ENCODE results near the gene TMEM212.
"Not testable (repeated sequence)": the region's sequence is repeated elsewhere in the genome, so short reads cannot be mapped to it uniquely, and the experiment has no call there.

The TMEM212 gene

DNA sequence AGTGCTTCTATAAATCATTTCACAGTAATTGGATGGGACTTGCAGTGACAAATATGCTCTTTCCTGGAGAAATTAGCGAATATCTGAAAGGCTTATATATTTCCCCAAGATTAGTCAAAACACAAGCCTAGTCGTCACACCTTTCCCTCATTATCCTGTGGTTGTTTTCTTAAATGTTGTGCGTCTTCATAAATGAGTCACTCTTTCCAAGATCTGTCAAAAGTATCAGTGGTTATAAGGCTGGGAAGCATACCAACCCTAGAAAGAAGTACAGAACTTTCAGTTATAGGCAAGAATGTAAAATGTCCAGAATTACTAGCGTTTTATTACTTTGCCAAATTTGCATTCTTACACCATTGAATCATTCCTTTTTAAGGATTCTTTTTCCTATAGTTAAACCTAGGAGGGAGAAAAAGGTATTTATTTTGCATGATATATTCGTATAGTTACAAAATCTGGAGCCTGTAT is 33.6 kb downstream of the TMEM212 start:
- no peak for DNase-seq (ENCODE audit: low read depth, low spot score)
- H3K4me3 ChIP-seq (ENCODE audit: low read length), result no peak overlapping the region

- no peak overlapping the region for H3K4me3 ChIP-seq (ENCODE audit: low read length)
- no peak for DNase-seq (ENCODE audit: low read depth, low spot score)
Observed at GRCh38 chr3:171878461-171879225, 35.5 kb downstream of the TMEM212 start.

GRCh38 chr3:171879472-171879871 is 36.3 kb downstream of the TMEM212 start:
- no peak for DNase-seq (ENCODE audit: low read depth, low spot score)
- H3K4me3 ChIP-seq (ENCODE audit: low read length), result no peak overlapping the region

- no peak overlapping the region for H3K4me3 ChIP-seq (ENCODE audit: low read length)
- no peak for DNase-seq (ENCODE audit: low read depth, low spot score)
Observed at GRCh38 chr3:171880101-171880870, 37.1 kb downstream of the TMEM212 start.

GRCh38 chr3:171881251-171881650 is 38.1 kb downstream of the TMEM212 start:
- H3K4me3 ChIP-seq (ENCODE audit: low read length), result no peak overlapping the region
- no peak for DNase-seq (ENCODE audit: low read depth, low spot score)

- DNase-seq (ENCODE audit: low read depth, low spot score), result no peak
- H3K4me3 ChIP-seq (ENCODE audit: low read length), result no peak overlapping the region
Observed at GRCh38 chr3:171883257-171883892, 40.2 kb downstream of the TMEM212 start.

- H3K4me3 ChIP-seq (ENCODE audit: low read length), result no peak overlapping the region
- DNase-seq (ENCODE audit: low read depth, low spot score), result no peak
Observed at GRCh38 chr3:171883893-171884279, 40.7 kb downstream of the TMEM212 start.

DNA sequence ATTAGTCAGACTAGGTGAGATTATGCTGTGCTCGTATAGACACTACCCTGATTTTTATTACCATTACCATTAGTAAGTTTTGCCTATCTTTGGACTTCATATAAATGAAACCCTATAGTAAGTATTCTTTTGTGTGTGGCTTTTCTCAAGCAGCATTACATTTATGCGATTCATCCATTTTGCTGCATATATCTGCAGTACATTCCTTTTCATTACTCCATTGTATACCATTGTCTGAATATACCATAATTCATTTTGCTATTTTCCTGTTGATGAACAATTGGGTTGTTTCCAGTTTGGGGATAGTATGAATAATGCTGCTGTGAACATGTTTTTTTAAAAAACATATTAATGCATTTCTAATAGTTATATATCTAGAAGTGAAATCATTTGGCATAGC is 45.3 kb downstream of the TMEM212 start:
- DNase-seq (ENCODE audit: low read depth, low spot score), result no peak
- no peak overlapping the region for H3K4me3 ChIP-seq (ENCODE audit: low read length)

- DNase-seq (ENCODE audit: low read depth, low spot score), result no peak
- no peak overlapping the region for H3K4me3 ChIP-seq (ENCODE audit: low read length)
Observed at GRCh38 chr3:171890398-171890797, 47.2 kb downstream of the TMEM212 start.

DNA sequence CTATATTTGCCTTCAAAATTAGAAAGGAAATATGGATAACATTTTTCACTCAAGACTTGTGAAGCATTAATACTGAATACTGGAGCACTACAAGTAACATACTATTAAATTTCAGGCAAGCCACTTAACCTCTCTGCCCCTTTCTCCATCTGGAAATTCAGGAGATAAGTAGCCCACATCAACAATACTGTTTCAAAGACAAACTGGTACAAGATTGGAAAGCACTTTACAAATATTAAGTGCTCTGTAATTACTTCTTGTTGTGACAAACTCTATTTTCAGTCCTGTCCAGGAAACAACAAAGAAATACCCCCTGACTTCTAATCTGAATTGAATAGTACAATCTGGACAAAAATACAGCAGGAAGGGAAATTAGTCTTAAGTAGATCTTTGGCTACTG is 49.3 kb downstream of the TMEM212 start:
- DNase-seq (ENCODE audit: low read depth, low spot score), result no peak
- no peak overlapping the region for H3K4me3 ChIP-seq (ENCODE audit: low read length)

DNA sequence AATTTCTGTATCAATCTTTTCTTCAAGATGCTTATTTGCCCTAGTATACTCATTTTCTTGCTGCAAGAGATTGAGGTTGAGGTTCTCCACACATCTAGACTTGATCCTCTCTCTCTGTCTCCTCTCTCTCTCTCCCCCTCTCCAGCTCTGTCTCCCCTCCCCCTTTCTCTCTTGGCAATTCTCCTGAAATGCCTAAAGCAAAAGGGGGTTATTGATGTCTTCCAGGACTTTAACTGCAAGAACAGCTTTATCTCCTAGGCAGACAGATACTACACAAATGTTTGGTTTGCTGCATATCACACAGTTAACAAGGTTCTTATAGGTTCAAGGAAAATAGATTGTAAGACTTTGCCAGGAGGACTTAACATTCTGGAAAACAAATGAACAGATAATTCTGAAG is 52.1 kb downstream of the TMEM212 start:
- no peak overlapping the region for H3K4me3 ChIP-seq (ENCODE audit: low read length)
- DNase-seq (ENCODE audit: low read depth, low spot score), result no peak

GRCh38 chr3:171895900-171896299 is 52.8 kb downstream of the TMEM212 start:
- H3K4me3 ChIP-seq (ENCODE audit: low read length), result no peak overlapping the region

DNA sequence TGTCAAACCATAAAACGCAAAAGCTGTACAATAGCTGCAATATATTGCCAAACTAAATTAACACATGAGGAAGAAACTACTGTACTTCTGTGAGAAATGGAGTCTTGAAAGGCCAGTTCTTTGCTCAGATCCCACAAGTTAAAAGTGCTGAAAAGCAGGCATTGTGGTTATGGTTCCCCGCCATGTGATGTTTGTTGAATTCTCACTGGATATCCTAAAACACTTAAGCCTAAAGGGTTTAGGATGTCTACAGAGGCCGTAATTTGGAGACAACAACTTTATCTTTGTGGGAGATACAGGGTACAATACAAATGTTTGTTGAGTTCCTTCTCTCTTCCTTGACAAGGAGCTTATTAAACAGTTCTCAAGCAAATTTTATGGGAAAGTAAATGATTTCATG is 53.2 kb downstream of the TMEM212 start:
- DNase-seq (ENCODE audit: low read depth, low spot score), result no peak
- no peak overlapping the region for H3K4me3 ChIP-seq (ENCODE audit: low read length)

More at GRCh38 chr3:171895900-171896299, 52.8 kb downstream of the TMEM212 start:
- no peak for DNase-seq (ENCODE audit: low read depth, low spot score)

DNA sequence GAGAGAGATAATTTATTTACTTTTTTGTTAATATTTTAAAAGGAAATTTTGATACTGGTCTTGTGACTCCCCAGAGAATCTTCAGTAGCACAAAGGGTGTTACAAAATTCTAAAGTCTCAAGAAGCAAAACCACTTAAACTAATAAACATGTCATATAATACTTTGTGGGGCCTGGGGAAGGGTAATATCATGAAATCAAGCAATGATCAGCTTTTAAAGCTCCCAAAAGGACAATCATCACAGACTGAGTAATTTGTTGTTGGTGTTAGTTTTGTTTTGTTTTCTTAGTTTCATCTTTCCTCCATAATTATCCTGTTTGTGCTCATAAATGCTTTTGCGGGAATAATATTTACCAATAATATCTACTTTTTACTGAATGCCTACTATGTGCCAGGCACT is 55.0 kb downstream of the TMEM212 start:
- DNase-seq (ENCODE audit: low read depth, low spot score), result no peak

GRCh38 chr3:171900446-171900845 is 57.3 kb downstream of the TMEM212 start:
- no peak for DNase-seq (ENCODE audit: low read depth, low spot score)
- no peak overlapping the region for H3K4me3 ChIP-seq (ENCODE audit: low read length)

More for the DNA sequence above, 55.0 kb downstream of the TMEM212 start:
- no peak overlapping the region for H3K4me3 ChIP-seq (ENCODE audit: low read length)

DNA sequence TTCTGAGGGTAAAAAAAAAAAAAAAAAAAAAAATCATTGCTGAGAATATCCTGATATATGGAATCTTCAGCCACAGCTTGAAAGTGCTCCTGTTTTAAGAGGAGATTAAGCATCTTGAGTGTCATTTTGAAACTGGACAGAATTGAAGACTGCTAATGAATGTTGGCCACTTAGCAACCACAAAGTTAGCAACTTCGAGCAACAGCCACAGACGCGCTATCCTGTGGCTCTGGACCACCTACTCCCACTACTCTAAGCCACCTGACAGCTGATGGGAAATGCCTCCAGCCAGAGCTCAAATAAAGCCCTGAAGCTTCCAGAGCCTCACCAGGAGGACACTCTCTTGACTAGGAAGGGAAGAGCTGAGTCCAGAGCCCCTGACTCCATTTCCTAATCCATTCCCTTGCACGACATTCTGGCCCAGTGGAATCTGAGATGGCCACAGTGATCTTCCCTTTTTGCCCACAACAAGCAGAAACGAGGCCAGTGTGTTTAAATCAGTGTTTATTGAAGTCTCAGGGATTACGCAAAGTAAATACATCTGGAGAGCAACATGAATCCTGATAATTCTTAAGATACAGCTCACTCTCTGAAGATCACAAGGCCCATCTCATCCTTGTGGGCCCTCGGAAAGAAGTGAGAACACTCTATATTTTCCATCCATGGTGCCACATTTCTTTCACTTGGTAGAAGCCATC is 58.6 kb downstream of the TMEM212 start:
- no peak overlapping the region for H3K4me3 ChIP-seq (ENCODE audit: low read length)
- DNase-seq (ENCODE audit: low read depth, low spot score), result no peak

DNA sequence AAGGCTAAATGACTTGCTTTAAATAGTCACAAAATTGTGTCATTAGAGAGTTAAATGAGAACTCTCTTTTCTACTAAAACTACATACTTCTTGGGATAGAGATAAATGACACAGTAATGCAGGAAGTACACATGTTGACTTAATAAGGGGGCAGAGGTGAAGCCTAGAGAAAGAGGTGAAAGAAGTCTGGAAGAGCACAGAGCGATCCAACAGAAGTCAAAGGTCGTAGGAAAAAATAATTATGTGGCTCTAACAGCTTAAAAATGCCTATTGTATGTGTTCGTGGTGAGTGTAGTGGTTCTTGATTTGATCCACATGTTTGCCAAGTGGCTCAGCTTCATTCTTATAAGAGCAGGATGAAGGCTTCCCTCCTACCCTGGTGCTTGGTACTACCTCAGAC is 61.7 kb downstream of the TMEM212 start:
- no peak for DNase-seq (ENCODE audit: low read depth, low spot score)

DNA sequence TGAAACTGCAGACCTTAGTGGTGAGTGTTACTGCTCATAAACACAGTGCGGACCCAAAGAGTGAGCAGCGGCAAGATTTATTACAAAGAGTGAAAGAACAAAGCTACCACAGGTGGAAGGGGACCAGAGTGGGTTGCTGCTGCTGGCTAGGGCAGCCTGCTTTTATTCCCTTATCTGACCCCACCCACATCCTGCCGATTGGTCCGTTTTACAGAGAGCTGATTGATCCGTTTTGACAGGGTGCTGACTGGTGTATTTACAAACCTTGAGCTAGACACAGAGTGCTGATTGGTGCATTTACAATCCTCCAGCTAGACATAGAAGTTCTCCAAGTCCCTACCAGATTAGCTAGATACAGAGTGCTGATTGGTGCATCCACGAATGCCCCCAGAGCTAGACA is 63.4 kb downstream of the TMEM212 start:
- H3K4me3 ChIP-seq (ENCODE audit: low read length); DNase-seq (ENCODE audit: low read depth, low spot score): not testable (repeated sequence)

More for the DNA sequence above, 61.7 kb downstream of the TMEM212 start:
- H3K4me3 ChIP-seq (ENCODE audit: low read length), result no peak overlapping the region

- DNase-seq (ENCODE audit: low read depth, low spot score), result no peak
- no peak overlapping the region for H3K4me3 ChIP-seq (ENCODE audit: low read length)
Observed at GRCh38 chr3:171906951-171907676, 64.0 kb downstream of the TMEM212 start.
